GM23248 (cell line): ENCODE data around the gene SLC35E2B. TPM values are rescaled to one million over a fixed set of nuclear protein-coding genes. Genes with fewer than 3 reads are reported as not detected.

Experiments
- DNase-seq: peaks from one replicate; pipeline ENCODE4 v3.0.0-alpha.2; 2015
- H2AFZ ChIP-seq: fragments of 200-600 bp; sonication (generic); 2 replicates; pipeline ENCODE4 v1.6.1; 2016; ENCODE audit warnings: antibody characterized with exemption
- H3F3A ChIP-seq: fragments of 200-600 bp; sonication (generic); 2 replicates; pipeline ENCODE4 v1.6.1; 2016; ENCODE audit warnings: mild to moderate bottlenecking, antibody characterized with exemption, mixed run types; ENCODE audit not compliant: insufficient read depth
- H3K27ac ChIP-seq: fragments of 200-600 bp; sonication (generic); 2 replicates; pipeline ENCODE4 v1.5.1; 2016; ENCODE audit warnings: mild to moderate bottlenecking
- H3K27me3 ChIP-seq: fragments of 200-600 bp; sonication (generic); replicated peaks from 2 replicates; pipeline ENCODE4 v1.6.1; 2016; ENCODE audit warnings: mild to moderate bottlenecking; ENCODE audit not compliant: insufficient read depth
- H3K36me3 ChIP-seq: fragments of 200-600 bp; sonication (generic); 2 replicates; pipeline ENCODE4 v1.6.1; 2016; ENCODE audit warnings: low read depth, mild to moderate bottlenecking
- H3K4me1 ChIP-seq: fragments of 200-600 bp; sonication (generic); 2 replicates; pipeline ENCODE4 v1.6.1; 2016; ENCODE audit warnings: mild to moderate bottlenecking; ENCODE audit not compliant: insufficient read depth
- H3K4me2 ChIP-seq: fragments of 200-600 bp; sonication (generic); one replicate; pipeline ENCODE4 v1.6.1; 2016; ENCODE audit warnings: mild to moderate bottlenecking; ENCODE audit not compliant: unreplicated experiment
- H3K4me3 ChIP-seq: fragments of 200-600 bp; sonication (generic); 2 replicates; pipeline ENCODE4 v1.5.1; 2016; ENCODE audit warnings: mild to moderate bottlenecking
- H3K79me2 ChIP-seq: fragments of 200-600 bp; sonication (generic); 2 replicates; pipeline ENCODE4 v1.6.1; 2016; ENCODE audit warnings: mild to moderate bottlenecking; ENCODE audit not compliant: insufficient read depth
- H3K9ac ChIP-seq: fragments of 200-600 bp; sonication (generic); 2 replicates; pipeline ENCODE4 v1.6.1; 2016; ENCODE audit warnings: mild to moderate bottlenecking
- H3K9me2 ChIP-seq: fragments of 200-600 bp; sonication (generic); 2 replicates; pipeline ENCODE4 v1.6.1; 2016; ENCODE audit warnings: mixed run types, mild to moderate bottlenecking, moderate library complexity; ENCODE audit not compliant: insufficient read depth
- H3K9me3 ChIP-seq: fragments of 200-600 bp; sonication (generic); one replicate; pipeline ENCODE4 v1.6.1; 2017; ENCODE audit warnings: low read depth
- H4K20me1 ChIP-seq: fragments of 200-600 bp; sonication (generic); 2 replicates; pipeline ENCODE4 v1.6.0; 2016; ENCODE audit not compliant: insufficient read depth
- EZH2 ChIP-seq: fragments of 200-600 bp; sonication (generic); IDR thresholded peaks from 2 replicates; pipeline ENCODE4 v1.6.1; 2018; ENCODE audit warnings: antibody characterized with exemption, mild to moderate bottlenecking; ENCODE audit not compliant: insufficient read depth, poor library complexity, severe bottlenecking
- EZH2phosphoT487 ChIP-seq: fragments of 200-600 bp; sonication (generic); IDR thresholded peaks from 2 replicates; pipeline ENCODE4 v1.6.1; 2018; ENCODE audit warnings: antibody characterized with exemption, moderate library complexity, mild to moderate bottlenecking, low read depth; ENCODE audit not compliant: insufficient read depth
- WGBS, 2 experiments: methylation state at CpG; one replicate each; pipeline ENCODE4 v1.1.6; 2015 to 2017; ENCODE audit warnings: low lambda C conversion rate in 2 of 2, low coverage in 1 of 2; ENCODE audit errors: missing lambda C conversion rate in 2 of 2; 5-methylcytosine and 5-hydroxymethylcytosine counted together
- in situ Hi-C: fragments of 300-500 bp; cut with MboI; formaldehyde crosslinking; loops from 2 replicates; pipeline ENCODE4 v1.15.0; 2020
- polyA plus RNA-seq: library from polyadenylated mRNA; unstranded; fragments of >200 nt; fragmentation: Nextera tagmentation; extraction: Ambion mirVana; gene quantifications from 2 replicates; pipeline ENCODE4 v1.2.1, GENCODE V29; 2016
- total RNA-seq: library from RNA; depleted of rRNA; stranded (reverse); fragments of >200 nt; shearing (Covaris generic); gene quantifications from 2 replicates; pipeline ENCODE4 v1.2.3, GENCODE V29; 2014

SLC35E2B gene
- total and polyA plus RNA-seq, 2 experiments from 2014 or later = 23.4 to 32.5 TPM

GRCh38 chr1:1628754-1629429 is 63.7 kb downstream of the SLC35E2B start:
- Histone ChIP-seq H3K36me3 (no peaks in the 10 kb centered on the region), H3K9ac (no peak overlapping the region), H2AFZ (no peak overlapping the region), H3K27me3 (peaks cover 4% of the 10 kb centered on the region), H3K79me2 (no peaks in the 10 kb centered on the region), H3K27ac (no peak overlapping the region), H3F3A (no peaks in the 10 kb centered on the region), H3K4me3 (no peak overlapping the region), H3K9me3 (no peaks in the 10 kb centered on the region), H3K4me1 (no peaks in the 10 kb centered on the region), H3K4me2 (no peak overlapping the region), H4K20me1 (no peaks in the 10 kb centered on the region), H3K9me2 (no peaks in the 10 kb centered on the region)
- TF ChIP-seq EZH2 (no peak), EZH2phosphoT487 (no peak)
- in situ Hi-C loops = no loop called here
- DNase-seq = no peak
- 89 to 91% methylated on average over 21 to 50 of the region's 53 CpGs for WGBS, 2 experiments

DNA sequence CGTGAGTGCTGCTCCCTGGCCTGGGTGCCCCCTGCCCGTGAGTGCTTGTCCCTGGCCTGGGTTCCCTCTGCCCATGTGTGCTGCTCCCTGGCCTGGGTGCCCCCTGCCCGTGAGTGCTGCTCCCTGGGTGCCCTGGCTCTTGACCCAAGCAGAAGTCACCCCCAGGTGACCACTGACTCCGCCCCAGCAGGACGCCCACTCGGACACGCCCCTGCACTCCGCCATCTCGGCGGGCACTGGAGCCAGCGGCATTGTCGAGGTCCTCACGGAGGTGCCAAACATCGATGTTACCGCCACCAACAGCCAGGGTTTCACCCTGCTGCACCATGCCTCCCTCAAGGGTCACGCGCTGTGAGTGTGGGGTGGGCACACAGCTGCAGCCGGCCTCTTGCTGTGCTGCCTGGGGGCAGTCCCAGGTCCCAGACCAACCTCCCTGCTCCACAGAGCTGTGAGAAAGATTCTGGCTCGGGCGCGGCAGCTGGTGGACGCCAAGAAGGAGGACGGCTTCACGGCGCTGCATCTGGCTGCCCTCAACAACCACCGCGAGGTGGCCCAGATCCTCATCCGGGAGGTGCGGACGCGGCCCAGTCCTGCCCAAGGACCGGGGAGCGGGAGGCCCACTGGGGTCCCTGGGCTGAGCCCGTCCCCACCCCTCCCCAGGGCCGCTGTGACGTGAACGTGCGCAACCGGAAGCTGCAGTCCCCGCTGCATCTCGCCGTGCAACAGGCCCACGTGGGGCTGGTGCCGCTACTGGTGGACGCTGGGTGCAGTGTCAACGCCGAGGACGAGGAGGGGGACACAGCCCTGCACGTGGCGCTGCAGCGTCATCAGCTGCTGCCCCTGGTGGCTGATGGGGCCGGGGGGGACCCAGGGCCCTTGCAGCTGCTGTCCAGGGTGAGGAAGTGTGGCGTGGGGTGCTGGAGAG is 64.5 kb downstream of the SLC35E2B start:
- H3K27me3 ChIP-seq = peaks cover 4% of the 10 kb centered on the region
- no peak overlapping the region for H3K9ac ChIP-seq
- no peak overlapping the region for H3K4me3 ChIP-seq
- H3K9me3 ChIP-seq = no peaks in the 10 kb centered on the region
- no peaks in the 10 kb centered on the region for H3K36me3 ChIP-seq
- H3K9me2 ChIP-seq = no peaks in the 10 kb centered on the region
- no peak overlapping the region for H3K27ac ChIP-seq
- H3K4me1 ChIP-seq = no peaks in the 10 kb centered on the region
- no peaks in the 10 kb centered on the region for H4K20me1 ChIP-seq
- in situ Hi-C loops = no loop called here
- no peaks in the 10 kb centered on the region for H3F3A ChIP-seq
- DNase-seq = no peak
- H3K79me2 ChIP-seq = no peaks in the 10 kb centered on the region
- TF ChIP-seq EZH2 (no peak), EZH2phosphoT487 (no peak)
- H3K4me2 ChIP-seq = no peak overlapping the region
- WGBS, 2 experiments = 90 to 94% methylated on average over 32 to 50 of the region's 53 CpGs
- H2AFZ ChIP-seq = no peak overlapping the region

DNA sequence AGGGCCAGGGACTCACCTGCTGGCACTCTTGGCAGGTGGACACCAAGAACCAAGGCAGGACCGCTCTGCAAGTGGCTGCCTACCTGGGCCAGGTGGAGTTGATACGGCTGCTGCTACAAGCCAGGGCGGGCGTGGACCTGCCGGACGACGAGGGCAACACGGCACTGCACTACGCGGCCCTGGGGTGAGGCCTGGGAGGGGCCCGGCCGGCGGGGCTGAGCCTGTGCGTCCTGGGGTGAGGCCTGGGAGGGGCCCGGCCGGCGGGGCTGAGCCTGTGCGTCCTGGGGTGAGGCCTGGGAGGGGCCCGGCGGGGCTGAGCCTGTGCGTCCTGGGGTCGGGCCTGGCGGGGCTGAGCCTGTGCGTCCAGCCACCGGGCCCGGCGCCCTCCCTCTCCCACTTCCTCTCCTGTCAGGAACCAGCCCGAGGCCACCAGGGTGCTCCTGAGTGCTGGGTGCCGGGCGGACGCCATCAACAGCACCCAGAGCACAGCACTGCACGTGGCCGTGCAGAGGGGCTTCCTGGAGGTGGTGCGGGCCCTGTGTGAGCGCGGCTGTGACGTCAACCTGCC is 65.2 kb downstream of the SLC35E2B start:
- Histone ChIP-seq H3K27me3 (peaks cover 4% of the 10 kb centered on the region), H3K79me2 (no peaks in the 10 kb centered on the region), H3K9me3 (no peaks in the 10 kb centered on the region), H3K9me2 (no peaks in the 10 kb centered on the region), H4K20me1 (no peaks in the 10 kb centered on the region), H3K36me3 (no peaks in the 10 kb centered on the region), H2AFZ (no peak overlapping the region), H3K4me2 (no peak overlapping the region), H3K4me1 (no peaks in the 10 kb centered on the region), H3K27ac (no peak overlapping the region), H3K9ac (no peak overlapping the region), H3K4me3 (no peak overlapping the region), H3F3A (no peaks in the 10 kb centered on the region)
- in situ Hi-C loops = no loop called here
- TF ChIP-seq EZH2 (no peak), EZH2phosphoT487 (no peak)
- no peak for DNase-seq
- 77 to 90% methylated on average over 19 to 37 of the region's 37 CpGs for WGBS, 2 experiments
